ENCODE data around the gene MAGOH.
"Not testable (repeated sequence)": the region's sequence is repeated elsewhere in the genome, so short reads cannot be mapped to it uniquely, and the experiment has no call there.

GRCh38 chr1:53185955-53186297 is 52.4 kb downstream of the MAGOH start:
- not testable (repeated sequence) for TF ChIP-seq POLR2A (IDR thresholded peaks at IDR 0.05)
- TF ChIP-seq, protein P1, sequence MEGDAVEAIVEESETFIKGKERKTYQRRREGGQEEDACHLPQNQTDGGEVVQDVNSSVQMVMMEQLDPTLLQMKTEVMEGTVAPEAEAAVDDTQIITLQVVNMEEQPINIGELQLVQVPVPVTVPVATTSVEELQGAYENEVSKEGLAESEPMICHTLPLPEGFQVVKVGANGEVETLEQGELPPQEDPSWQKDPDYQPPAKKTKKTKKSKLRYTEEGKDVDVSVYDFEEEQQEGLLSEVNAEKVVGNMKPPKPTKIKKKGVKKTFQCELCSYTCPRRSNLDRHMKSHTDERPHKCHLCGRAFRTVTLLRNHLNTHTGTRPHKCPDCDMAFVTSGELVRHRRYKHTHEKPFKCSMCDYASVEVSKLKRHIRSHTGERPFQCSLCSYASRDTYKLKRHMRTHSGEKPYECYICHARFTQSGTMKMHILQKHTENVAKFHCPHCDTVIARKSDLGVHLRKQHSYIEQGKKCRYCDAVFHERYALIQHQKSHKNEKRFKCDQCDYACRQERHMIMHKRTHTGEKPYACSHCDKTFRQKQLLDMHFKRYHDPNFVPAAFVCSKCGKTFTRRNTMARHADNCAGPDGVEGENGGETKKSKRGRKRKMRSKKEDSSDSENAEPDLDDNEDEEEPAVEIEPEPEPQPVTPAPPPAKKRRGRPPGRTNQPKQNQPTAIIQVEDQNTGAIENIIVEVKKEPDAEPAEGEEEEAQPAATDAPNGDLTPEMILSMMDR (IDR thresholded peaks at IDR 0.05), result peak in 3 of 12 donors; percentile 3 to 38 (median 11)
